CD4-positive, alpha-beta T cell treated with Interleukin-6 for 4 hours (primary cell): ENCODE data around the gene MAMDC2.
"Not testable (repeated sequence)": the region's sequence is repeated elsewhere in the genome, so short reads cannot be mapped to it uniquely, and the experiment has no call there.

Experiments
- DNase-seq: peaks from one replicate; pipeline ENCODE4 v3.0.0-alpha.2; 2020; ENCODE audit warnings: mixed read lengths

Gene MAMDC2

DNA sequence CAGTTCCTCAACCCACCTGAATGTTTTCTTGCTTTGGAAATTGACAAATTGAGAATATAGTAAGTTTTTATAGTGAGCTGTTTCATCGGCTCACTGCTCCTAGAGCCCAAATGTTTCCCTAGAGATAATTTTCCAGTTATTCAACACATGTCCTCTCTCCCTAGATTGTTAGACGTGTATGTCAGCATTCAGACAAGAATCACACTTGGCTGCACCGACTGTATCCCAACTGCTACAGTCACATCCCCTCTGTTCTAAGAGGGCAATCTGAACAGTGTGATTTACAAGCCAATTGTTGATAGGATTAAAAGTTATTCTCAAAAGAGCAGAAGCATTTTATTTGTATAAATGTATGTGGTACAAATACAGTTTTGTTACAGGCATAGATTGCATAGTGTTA, 93.9 kb downstream of the MAMDC2 start:
- no peak for DNase-seq

DNA sequence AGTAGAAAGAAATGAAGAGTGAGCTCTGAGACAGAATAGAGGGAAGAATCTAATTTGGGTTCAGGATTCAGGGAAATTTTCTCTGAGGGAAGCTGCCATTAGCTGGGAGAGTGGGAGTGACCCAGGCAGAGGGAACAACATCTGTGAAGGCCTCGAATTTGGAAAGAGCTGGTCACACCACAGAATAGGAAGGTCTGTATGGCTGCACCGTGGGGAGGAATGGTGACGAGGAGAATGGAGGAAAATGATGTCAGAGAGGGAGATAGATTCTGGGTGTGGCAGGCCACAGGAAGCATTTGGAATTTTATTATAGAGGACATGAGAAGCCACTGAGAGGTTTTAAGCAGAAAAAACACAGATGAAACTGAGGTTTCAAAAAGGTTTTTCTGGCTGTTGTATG, 98.5 kb downstream of the MAMDC2 start:
- no peak for DNase-seq

DNA sequence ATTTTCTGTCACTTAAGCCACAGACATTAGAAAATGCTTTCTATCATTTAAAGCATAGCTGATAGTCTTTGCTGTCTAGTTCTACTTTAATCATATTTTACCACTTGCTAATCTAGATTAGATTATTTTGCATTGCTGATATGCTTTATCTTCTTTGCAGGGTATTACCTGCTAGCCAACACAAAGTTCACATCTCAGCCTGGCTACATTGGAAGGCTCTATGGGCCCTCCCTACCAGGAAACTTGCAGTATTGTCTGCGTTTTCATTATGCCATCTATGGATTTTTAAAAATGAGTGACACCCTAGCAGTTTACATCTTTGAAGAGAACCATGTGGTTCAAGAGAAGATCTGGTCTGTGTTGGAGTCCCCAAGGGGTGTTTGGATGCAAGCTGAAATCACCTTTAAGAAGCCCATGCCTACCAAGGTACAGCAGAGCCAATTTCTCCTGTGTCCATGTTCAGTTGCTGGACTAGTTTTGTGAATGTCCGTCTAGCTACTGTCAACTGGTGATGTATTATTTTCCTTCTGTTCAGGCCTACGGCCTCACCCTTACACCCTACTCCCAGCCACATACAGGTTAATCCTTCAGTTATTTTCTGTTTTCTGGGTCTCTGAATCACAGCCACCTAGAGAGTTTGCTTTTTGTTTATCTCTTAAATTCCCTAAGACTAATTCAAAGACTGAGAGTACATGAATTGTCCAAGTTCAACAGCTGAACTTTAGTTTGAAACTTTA, 99.9 kb downstream of the MAMDC2 start:
- no peak for DNase-seq

DNA sequence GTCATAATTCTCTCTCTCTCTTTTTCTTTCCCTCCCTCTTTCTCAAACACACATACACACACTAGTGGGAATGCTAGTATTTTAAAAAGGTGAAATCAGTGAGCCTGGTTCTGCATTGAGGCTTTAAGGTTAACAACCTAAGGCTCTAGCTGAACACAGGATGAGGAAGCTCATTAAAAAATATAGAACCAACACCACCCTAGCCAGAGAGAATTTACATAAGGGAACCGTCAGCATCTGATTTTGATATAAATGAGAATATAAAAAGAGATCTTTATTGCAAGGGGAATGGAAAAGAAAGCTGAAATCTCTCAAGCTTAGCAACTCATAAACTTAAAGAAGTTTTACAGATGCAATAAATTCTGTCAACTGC, 100.5 kb downstream of the MAMDC2 start:
- no peak for DNase-seq

DNA sequence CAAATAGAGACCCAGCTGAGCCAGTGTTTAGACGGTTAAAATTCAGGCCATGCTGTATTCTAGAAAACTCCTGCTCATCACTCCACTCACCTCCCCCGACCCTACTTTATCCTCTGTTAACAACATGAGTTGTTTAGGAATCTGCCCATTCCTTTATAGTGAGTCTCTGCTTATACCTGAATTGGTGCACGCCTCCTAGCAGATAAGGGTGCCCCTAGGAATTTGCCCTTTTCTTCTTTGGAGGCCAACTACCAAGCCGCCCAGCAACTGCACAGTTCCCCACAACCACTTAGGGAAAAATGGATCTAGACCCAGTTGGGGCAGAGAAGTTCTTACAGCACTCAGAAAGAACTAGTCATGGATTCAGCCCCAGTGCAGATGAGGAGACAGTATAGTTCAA, 102.3 kb downstream of the MAMDC2 start:
- DNase-seq, result no peak

DNA sequence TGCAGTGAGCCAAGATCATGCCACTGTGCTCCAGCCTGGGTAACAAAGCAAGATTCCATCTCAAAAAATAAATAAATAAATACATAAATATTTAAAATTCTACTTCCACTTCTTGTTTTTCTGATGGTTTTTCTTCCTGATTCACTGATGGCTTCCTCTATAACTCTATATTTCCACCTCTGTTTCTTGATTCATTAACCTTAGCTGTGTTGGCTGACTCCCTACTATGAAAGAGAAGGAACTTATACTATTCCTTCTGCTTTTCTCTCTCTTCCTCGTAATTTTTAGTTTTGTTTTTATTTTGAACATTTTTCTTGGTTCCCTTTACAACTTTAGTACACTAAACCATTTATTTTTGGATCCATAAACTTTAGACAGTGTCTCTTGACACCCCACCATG, 103.5 kb downstream of the MAMDC2 start:
- DNase-seq, result no peak

DNA sequence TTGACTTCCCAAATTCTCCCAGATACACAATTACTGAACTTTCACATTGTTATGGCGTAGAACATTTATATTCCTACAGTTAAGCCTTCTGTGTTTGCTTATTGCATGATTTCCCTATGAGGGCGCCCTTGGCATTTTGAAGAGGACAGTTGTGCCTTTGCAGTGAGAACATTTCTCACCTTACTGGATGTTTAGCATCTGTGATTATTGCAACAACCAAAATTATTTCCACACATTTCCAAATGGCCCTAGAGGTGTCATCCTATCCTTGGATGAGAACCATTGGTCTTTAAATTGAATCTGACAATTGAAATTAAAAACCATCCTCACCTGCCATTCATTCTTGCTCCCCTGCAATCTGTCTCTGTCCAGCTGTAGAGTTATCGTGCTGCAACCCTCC, 104.0 kb downstream of the MAMDC2 start:
- DNase-seq, result no peak

DNA sequence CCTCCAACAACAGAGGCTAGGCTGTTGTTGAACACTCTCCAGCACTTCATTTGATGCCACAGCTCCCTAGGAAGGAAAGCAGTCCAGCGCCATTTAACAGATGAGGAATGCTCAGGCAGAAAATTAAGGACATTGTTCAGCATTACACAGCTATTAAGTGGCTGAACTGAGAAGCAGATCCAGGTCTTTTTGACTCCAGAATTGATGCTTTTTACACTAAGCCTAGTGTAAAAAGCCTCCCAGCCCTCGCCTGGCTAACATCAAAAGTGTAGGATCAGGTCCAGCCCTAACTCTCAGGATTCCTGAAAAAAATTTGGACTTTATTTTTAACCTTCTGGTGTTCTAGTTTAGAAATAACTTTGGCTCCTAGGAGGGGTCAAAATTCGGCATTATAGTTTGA, 108.7 kb downstream of the MAMDC2 start:
- no peak for DNase-seq

DNA sequence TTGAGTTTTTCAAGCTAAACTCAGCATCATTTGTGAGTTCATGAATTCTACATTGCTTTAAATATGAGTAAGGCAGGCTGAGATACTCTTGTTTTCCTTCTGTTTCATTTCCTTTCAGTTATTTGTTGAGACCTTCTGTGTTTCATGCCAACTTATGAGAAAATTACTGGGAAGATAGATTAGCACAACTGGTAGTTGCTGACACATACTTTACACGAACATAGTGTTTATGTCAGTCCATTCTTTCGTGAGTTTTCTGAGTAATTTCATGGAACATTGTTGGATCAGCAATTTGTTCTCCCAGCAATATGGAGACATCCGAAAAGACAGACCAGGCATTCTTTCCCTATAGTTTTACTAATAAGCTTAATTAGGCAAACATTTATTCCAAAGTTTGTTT, 113.1 kb downstream of the MAMDC2 start:
- DNase-seq, result no peak

DNA sequence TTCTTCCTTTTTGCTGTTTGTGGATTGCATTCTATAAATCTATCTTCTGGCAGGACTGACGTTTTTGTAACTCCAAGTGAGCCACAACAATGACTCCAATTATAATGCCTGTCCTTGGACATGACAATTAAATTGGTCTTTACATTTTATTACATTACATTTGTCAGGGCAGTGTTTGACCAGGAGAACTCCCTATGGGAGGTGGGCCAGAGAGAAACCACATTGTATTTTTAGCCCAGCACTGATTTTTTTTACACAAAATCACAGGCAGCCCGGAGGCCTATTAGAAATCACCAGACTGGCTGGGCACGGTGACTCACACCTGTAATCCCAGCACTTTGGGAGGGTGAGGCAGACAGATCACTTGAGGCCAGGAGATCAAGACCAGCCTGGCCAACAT, 116.0 kb downstream of the MAMDC2 start:
- no peak for DNase-seq

DNA sequence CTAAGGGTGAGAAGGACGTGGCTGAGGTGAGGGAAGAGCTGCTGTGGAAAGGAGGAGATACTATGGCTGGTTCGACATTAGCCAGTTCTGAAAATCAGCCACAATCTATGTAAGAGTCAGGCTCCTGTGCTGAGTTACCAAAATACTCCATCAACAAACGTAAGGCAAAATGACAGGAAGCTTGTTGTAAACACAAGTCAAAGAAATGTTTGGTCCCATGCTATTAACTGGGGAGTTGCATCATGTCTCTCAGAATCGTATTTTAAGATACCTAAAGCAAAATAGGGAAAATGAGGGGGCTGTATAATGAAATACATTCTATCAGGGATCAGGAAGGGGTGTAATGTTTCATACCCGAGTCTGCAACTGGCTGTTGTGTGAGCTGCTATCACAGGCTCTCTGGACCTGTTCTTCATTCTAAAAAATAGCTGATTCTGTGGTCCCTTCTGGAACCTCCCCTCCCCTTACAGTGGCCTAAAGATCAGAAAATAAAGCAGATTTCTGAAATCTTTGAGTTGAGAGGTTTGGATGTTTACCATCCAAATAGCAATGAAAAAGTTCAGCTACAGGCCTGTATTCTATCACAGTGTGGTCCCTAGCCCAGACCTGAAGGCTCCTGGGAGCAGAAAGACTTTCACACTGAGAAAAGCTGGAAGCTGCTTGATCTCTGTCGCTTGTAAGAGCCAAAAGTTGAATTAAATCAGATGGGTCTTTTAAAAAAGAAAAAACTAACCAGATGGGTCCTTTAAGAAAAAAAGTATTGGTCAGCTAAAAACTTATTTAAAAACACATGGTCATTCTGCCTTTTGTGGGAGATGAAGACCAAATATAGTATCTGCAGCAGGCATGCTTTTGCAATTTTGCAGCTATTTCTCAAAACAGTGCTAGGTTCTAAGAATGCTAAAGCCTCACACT, 117.3 kb downstream of the MAMDC2 start:
- no peak for DNase-seq

DNA sequence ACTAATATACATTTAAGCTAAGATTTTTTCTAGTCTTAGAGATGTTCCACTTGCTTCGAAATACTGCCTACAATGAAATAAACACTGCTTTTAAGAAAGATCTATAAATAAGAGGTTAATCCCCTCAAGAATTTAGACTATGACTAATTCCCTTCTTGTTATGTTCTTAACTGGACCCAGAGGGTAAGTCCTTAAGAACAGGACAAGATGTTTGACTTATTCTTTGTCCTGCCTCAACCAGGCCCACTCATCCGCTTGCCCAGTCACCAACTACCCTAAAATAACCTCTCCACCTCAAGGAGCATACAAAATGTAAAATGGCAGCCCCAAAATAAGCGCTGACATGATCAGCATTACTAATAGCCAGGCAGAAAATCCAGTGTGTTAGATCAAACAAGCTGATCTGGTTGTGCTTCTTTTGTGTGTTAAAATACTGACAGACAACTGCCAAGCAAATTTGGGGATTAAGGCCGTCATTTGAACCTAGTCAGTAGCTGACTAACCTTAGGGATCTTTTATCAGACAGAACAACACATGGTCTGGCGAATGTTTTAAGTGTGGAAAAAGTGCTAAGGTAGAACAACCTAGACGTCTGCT, 121.5 kb downstream of the MAMDC2 start:
- DNase-seq, result no peak

DNA sequence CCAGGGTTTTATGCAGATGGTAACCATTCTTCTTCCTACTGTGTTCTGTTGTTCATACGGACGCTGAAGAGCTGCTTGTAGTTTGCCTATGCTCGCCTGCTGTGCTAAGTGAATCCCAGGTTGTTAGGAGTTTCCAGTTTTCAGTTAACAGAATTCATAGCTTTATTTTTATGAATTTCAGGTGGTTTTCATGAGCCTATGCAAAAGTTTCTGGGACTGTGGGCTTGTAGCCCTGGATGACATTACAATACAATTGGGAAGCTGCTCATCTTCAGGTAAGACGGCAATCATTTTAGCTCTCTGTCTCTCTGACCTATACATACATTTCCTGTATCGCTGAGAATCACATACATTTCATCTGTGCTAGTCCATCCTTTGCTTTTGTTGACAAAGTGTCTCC, 124.9 kb downstream of the MAMDC2 start:
- DNase-seq, result no peak

DNA sequence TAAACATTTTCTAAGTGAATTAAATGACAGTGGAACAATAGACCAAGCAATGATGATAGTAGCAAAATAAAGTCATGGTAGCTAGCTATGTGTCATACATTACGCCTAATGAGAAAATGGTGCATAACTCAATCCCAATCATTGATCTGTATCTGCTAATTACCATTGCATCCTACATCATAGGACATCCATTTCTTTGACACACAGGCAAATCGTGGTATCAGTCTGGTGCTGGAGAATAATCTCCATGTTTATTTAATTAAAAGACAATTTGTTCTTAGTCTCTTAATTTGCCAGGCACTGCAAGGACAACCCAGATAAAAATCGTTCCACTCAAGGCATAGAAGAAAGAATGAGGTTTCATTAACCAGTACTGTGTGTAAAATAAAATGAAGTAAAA, 125.6 kb downstream of the MAMDC2 start:
- no peak for DNase-seq

DNA sequence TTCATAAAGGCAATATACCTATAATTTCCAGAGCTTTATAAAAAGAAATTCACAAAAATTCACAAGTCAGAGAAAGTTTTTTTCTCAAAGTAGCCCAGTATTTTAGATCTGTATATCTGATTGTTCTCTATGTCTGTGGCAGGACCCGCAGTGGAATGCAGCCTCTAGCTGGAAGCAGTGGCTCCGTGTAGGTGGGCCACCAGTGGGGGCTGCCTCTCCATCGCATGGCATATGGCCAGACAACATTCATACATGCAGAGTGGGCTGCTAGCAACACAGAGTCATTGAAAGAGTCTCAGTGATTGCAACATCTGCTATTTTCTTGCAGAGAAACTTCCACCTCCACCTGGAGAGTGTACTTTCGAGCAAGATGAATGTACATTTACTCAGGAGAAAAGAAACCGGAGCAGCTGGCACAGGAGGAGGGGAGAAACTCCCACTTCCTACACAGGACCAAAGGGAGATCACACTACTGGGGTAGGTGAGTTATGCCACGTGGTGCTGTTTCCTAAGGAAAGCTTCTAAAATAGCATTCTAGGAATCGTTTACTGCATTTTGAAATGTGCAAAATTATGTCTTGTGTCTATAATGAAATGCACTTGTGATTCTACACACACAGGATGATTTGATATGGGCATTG, 126.6 kb downstream of the MAMDC2 start:
- DNase-seq, result no peak

DNA sequence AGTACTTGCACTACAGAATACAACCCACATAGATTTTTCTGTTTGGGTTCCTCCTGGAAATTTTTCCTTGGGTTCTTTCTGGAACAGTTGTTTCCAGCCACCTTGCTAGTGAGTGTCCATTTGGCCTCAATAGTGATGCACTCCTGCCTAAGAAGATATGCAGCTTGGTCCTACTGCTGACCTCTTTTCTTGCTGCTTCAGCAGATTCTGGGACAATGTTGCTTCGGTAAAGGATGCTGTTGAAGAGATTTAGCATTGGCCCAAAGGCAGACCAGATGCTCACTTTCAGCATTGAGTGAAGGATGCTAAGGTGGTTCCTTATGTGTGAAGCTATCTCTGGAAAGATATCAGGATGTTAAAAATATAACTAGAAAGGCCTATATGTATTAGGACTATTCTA, 128.9 kb downstream of the MAMDC2 start:
- no peak for DNase-seq

DNA sequence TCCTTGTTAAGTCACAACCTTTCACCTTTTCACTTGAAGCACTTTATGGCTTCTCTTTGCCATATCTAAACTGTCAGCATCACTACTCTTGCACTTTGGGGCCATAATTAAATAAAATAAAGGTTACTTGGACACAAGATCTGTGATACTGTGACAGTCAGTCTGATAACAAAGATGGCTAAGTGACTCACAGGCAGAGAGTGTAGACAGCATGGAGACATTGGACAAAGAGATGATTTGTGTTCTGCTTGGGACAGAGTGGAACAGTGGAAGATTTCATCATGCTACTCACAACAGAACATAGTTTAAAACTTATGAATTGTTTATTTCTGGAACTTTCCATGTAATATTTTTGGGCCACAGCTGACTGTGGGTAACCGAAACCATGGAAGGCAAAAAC, 133.5 kb downstream of the MAMDC2 start:
- DNase-seq, result no peak

DNA sequence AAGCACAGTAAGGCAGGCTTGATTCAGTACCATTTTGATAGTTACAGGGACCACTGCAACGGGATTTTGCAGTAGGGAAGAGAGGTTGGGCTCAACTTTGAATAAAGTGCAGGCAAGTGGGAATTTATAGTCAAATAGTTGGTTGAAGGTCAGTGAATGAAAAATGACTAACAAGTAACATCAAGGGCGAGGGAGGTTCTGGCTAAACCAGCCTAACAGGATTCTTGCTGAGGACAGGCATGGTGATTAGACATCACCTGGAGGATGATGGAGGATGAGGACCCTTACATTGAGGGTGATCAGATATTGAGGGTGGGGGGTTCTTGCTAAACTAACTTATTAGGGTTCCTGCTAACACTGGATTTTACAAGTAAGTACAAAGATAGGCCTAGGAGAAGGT, 149.1 kb downstream of the MAMDC2 start:
- no peak for DNase-seq

DNA sequence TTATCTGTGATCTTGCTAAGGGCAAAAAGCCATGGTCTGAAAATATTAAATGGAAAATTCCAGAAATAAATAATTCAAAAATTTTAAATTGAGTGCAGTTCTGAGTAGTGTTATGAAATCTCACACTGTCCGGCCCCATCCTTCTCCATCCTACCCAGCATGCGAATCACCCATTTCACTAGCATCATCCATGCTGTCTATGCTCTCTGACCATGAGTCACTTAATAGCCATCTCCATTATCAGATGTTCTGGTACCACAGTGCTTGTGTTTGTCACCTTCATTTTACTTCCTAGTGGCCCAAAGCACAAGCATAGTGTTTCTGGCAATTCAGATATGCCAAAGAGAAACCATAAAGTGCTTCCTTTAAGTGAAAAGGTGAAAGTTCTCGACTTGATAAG, 151.8 kb downstream of the MAMDC2 start:
- no peak for DNase-seq

DNA sequence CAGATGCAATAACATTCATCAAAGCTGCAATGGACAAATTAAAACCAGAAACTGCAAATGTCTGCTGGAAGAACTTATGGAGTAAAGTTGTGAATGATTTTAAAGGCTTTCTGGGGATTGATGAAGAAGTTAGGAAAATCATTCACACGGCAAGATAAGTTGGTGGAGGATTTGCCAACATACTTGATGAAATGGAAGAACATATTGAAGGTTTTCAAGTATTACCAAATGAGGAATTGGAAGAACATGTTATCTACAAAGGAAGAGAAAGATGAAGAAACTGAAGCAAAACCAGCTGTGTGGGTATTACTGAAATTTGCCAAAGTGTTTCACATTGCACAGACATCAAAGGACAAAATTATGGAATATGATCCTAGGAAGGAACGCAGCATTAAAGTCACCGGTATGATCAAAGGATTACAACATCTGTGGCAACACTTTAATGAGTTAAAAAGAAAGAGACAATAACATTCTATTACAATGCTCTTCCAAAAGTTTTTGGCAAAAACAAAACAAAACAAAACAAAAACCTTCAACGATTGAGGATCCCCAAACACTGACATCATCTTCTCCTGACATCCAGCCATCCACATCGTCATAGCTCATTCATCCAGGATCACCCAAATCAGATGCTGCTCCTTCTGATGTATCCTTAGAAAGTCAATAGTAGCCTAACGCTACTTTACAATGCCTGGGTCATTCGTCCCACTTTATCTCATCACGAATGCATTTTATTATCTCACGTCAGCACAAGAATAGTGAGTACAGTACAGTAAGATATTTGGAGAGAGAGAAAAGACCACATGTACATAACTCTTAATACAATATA, 153.8 kb downstream of the MAMDC2 start:
- DNase-seq, result no peak

DNA sequence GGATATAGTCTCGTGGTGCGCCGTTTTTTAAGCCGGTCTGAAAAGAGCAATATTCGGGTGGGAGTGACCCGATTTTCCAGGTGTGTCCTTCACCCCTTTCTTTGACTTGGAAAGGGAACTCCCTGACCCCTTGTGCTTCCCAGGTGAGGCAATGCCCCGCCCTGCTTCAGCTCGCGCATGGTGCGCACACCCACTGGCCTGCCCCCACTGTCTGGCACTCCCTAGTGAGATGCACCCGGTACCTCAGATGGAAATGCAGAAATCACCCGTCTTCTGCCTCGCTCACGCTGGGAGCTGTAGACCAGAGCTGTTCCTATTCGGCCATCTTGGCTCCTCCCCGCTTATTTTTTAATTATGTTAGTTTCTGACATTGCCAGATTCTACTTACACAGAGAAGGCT, 161.1 kb downstream of the MAMDC2 start:
- DNase-seq, result not testable (repeated sequence)

DNA sequence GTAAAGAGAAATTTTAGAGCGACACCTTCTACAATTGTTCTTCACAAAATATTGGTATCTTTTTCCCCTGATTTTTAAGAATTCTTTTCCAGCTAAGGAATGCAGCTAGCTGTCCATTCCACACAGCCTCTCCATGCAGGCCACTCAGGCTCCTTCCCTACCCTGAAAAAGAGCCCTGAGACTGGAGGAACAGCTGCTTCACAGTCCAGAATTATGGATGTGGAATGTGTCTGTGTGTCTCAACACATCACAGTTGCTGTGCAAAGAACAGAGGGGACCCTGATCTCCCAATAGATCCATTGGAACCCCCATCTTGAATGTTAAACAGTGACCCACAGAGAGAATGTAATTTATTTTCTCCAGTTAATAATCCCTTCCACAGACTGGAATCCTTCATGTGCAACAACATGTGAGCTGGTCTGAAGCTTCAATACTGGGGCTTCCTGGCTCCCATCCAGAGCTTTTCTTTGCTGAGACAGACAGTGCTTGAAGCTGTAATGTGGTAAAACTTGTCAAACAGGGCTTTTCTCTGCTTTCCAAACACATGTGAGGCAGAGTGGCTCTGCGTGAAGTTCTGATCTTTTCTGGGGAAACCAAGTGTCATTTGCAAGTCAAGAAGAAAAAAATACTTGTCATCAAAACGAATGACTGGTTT, 161.8 kb downstream of the MAMDC2 start:
- DNase-seq, result no peak
